Activated CD8-positive, alpha-beta memory T cell treated with anti-CD3 and anti-CD28 coated beads, Interleukin-2, amount 50 U/mL, for 24 hours (primary cell): ENCODE data around the gene XPA.
A peak's percentile ranks its signal among the peaks of the same experiment; 100 is the strongest.

Source experiments
- DNase-seq: peaks from one replicate; pipeline ENCODE4 v3.0.0-alpha.2; 2020; ENCODE audit errors: extremely low read depth

Gene XPA

DNA sequence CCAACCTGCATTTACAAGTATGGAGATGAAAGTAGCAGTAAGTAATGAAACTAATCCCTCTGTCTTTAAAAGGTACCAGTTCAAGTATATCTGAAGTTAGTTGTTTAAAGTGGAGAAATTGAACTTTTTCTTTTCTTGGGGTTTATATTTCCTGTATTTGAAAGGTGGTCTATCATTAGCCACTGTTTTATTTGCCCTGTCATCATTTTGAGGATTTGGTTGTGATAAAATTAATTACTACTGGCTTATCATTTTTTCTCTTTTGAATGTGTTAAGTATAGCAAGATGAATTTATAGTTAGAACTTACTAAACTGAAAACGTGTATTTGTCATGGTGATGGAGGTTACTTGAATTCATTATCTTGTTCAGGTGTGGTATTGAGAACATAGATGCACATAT lies 38.4 kb downstream of the XPA start:
- no peak for DNase-seq

DNA sequence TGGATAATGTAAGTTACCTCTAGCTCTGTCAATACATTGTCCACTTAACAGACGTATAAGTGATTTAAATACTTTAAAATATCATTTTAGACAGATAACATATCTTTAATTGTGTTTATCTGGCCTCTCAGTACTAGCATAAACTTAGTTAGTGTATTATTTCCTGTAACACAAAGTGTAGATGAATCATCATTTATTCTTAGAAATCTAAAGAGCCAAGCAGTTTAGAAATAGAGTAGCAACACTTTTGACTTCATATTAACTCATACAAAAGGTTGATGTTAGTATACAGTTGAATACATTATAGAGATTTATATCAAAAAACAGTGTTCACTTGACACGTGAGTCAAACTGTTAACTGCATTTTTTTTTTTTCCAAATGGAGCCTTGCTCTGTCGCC lies 45.5 kb downstream of the XPA start:
- DNase-seq, result no peak

DNA sequence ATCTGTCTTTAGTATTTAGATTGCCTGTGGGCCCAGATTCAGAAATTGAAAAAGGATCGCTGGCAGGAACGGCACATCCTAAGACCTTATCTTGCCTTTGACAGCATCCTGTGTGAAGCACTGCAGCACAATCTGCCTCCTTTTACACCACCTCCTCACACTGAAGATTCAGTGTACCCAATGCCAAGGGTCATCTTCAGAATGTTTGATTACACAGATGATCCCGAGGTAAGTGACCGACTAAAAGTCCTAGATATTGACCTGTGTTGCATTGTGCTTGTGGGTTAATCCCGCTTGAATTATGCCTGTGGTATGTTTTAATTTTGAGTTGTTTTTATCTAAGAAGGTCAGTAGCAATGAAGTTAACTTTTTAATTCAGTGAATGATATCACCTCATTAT lies 49.1 kb downstream of the XPA start:
- no peak for DNase-seq

DNA sequence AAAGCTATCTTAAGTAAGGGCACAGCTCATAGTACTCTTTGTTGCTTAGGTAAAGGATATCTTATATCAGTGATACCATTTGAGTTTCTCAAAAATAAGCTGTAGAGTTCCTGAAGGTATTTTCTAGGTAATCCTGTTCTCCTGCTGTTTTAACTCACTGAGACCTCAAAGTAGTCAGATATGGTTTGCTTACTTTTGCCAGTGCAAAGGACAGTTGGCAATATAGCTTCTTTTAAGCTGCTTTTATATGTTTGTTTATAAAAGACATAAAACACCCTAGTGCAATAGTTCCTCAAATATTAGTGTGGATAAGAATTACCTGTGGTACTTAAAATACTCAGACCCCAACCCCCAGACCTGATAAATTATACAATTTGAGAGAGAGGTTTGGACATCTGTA lies 51.4 kb downstream of the XPA start:
- no peak for DNase-seq

DNA sequence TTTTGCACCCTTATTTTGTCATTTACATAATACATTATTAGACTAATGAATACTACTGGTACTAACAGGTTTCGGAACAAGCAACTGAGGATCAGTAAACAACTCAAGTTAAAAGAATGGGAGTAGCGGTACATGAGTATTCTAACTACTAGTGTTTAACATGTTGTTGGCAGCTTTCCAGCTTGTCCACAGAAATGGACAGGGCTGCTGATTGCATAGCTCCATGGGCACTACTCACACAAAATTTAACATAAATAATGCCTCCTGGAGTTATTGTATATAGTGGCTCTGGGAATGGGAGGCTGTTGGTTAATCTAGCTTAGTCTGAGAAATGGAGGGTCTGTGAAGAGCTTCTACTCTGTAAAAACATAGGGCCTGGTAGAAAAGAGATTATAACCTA lies 56.8 kb downstream of the XPA start:
- DNase-seq, result no peak

DNA sequence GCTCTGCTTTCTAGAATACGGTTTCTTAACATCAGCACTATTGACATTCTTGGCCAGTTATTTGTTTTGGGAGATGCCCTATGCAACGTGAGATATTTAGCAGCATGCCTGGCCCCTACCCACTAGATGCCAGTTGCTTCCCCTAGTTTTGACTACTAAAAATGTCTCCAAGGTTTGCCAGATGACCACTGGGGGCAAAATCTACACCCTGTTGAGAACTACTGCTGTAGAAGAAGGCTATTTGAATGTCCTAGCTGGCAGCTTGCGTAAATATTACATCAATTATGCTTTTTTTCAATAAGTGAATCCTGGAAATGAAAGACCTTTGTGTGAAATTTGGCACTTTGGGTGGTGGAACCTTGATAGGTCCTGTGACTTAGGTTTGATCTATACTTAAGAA lies 58.5 kb downstream of the XPA start:
- no peak for DNase-seq

DNA sequence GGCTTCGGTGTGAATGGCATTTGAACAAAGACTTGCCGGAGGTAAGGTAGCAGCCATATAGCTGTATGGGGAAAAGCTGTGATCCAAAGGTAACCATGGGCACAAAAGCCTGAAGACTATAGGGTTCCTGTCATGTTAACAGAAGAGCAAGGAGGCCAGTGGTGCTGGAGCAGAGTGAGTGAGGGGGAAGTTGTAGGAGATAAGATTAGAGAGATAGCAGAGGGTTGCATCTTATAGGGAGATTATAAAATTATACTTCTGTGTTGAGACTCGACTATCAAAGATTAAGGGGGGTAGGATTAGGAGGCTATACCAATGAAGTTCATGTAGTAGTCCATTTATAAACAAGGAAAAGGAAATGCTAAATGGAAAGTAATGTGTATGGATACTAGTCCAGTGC lies 60.2 kb downstream of the XPA start:
- no peak for DNase-seq

DNA sequence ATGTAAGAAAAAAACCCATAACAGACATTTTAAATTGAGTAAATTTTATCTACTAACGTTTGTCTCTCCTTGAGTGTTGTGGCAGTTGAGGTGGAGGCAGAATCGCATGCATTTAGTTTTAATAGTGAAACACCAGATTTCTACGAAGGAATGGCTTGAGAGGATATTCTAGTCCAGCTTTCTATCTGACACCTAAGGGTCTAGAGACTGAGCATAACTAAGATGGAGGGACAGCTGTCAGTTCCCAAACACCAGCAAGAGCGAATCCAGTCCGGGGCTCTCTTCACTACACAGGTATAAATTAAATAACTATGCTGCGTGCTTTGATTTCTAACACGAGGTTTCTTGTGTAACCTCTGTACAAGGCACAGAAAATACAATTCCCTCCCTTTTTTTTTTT lies 62.1 kb downstream of the XPA start:
- DNase-seq, result no peak

DNA sequence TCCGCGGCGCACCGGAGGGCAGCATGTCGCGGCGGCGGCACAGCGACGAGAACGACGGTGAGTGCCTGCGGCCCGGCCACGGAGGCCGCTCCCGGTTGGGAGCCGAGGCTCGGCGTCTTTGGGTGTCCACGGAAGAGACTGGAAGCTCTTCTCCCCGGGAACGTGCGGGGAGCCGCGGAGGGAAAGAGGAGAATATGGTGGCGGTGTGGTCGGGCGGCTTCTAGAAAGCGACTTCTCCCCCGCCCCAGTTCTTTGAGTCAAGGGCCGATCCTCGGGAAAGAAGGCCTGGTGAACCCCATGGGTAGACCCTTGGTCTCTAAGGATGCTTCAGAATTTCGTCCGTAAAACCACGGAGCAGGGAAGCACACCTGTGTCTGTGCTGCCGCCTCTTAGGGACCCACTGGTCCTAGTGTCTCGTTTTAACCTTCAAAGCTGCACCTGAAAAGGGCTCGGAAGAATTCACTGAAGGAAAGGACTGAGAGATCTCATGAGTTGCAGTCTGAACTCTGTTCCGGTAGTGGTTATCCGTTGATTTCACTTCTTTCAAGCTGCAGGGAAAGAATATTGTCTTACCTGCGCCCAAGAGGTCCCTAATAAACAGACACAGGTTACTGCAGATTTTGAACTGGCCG lies 63.2 kb downstream of the XPA start:
- no peak for DNase-seq

DNA sequence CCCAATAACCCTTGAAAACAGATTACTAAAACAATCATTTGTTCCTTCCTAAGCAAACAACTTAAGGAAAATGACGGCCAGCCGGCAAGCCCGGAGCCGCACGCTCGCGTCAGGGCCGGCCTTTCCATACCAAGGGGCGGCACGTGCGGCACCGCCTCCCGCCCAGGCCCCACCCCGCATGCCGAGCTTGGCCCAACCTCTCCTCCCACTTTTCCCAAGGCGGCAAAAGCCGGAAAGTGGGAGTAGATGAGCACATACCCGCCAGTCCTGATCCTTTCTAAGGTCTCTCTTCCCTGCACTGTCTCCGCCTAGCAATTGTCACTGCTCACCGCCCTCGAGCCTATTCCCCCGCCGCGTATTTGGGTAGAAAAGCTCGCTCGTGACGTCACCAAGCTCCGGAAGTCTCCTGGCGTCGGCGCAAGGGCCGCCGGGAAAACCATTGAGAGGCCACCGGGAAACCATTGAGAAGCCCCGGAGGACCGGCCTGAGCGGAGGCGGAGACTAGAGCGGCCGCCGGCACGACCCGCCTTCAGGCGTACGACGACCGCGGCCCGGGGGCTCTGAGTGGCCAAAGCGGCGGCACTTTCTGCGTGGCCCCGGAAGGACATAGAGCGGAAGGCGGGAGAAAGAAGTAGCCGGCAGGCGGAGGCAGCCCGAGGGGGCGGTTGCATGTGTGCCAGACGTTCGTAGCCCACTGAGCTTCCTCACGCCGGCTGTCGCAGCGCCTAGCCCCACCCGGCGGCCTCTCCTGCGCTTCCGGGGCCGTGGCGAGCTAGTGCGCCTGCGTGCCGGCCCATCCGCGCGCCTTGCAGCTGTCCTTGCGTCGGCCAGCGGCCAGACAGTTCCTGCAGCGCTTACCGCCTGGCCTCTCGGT lies 63.9 kb downstream of the XPA start, which contains the start of the genes NCBP1 and TSTD2:
Gene NCBP1 (plus strand): TSS at position 837 of the 874 bp plus-strand sequence. CDS start 61 bp downstream, outside the sequence.
Gene TSTD2 (minus strand): TSS at position 384 of the 874 bp plus-strand sequence. CDS start 5,806 bp downstream, outside the sequence.
- peak; percentile 86 for DNase-seq

DNA sequence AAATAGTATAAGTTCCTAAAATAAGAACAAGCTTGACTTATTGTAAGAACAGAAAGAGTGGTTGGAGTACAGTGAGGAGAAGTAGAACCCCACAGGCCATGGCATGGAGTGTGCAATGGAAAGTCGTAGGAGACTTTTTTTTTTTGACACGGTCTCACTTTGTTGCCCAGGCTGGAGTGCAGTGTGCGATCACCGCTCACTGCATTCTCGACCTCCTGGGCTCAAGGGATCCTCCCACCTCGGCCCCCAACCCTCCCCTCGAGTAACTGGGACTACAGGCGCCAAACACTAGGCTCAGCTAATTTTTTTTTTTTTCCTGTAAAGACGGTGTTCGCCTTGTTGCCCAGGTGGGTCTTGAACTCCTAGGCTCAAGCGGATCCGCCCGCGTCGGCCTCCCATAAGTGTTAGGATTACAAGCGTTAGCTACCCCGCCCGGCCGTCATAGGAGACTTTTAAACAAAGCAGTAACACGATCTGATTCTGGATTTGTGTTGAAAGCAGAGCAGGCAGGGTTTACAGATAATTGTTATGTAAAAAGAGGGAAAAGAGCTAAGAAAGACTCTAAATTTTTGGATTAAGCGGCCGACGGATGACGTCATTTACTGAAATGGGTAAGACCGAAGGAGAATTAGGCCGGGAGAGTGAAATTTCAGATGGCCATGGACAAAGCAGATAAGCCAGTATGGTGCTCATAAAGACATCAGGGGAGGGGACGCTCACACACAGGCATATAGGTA lies 64.7 kb downstream of the XPA start:
- no peak for DNase-seq

DNA sequence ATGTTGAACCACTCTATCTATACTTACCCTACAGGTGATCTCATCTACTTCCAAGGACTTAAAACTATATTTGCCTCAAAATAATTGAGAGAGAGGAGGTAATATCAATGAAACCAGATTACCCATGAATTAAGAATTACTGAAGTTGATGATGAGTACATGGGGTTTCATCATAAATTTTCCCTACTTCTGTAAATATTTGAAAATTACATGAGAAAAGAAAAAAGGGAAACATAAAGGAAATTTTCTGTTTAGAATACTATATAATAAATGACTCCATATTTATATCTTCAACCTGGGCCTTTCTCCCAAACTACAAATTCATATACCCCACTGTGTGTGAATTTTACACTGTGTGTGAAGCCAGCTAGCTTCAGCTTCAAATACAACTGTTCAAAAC lies 66.5 kb downstream of the XPA start:
- no peak for DNase-seq

DNA sequence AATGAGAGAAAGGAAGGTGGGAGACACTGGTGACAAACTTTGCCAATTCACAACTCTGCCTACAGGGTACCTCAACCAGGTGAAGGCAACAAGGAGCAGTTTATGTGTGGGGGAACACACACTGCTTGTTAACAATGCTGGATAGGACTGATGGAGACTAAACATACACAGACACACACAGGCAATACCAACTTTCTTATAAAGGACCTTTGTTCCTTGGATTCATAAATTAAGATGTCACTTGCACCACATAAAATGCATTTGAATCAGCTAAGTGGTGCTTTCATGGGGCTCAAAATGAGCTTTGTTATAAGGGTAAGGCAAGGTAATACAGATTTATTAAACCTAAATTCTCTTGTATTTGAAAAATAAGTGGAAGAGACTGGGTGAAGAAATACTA lies 68.0 kb downstream of the XPA start:
- DNase-seq, result no peak

DNA sequence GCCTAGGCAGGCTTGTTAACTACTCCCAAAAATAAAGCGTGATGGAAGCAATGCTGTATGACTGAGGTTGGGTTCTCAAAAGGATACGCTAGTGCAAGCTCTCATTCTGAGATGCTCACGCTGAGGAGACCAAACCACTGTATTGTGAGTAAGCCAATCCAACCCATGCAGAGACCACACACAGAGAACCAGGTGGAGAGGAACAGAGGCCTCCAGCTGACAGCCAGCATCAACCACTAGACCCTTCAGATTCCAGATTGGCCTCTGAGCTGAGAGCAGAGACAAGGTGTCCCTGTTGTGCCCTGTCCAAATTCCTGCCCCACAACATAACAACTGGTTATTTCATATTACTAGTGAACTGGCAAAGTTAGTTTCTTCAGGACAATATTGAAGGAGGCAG lies 68.5 kb downstream of the XPA start:
- no peak for DNase-seq

DNA sequence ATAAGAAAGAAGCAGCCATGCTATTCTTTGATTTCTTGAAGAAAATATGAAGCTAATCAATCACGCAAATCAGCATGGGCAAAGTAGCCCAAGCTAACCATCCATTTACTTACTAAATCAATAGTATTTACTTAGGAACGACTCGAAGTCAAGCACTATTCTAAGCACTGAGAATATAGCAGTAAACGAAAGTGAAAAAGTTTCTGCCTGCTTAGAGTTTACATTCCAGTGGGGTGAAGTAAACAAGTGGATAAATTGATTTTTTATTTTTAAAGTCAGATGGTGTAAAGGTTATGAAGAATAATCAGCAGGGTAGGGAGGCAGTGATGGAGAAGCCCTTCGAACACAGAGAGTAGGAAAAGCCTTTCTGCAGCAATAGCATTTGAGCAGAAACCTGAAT lies 69.5 kb downstream of the XPA start:
- no peak for DNase-seq

DNA sequence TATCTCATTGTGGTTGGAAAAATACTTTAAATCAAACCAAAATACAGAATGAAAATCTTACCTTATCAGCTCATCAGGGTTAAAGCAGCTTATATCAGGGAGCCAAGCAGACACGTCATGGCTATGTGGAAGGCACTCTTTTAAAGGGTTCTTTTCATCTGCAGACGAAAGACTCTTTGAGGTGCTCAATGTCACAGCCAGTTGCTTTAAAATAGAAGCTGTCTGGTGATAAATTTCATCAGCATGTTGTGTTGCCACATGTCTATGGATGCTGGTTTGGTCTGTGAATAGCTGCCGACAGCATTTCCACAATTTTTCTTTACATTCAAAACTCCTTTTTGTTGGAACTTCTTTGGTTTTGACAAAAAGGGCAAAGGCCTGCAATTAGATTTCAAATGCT lies 71.5 kb downstream of the XPA start:
- no peak for DNase-seq
